DND-41 (cell line): ENCODE measurements around the gene ZSCAN4.

Source experiments
- CTCF ChIP-seq: IDR thresholded peaks from 2 replicates; pipeline ENCODE4 v1.5.1; 2012; ENCODE audit warnings: borderline replicate concordance, low read length, moderate library complexity, mild to moderate bottlenecking; ENCODE audit not compliant: poor library complexity, severe bottlenecking; ENCODE audit errors: extremely low read depth
- EZH2 ChIP-seq: IDR thresholded peaks from 3 replicates; pipeline ENCODE4 v1.6.1; 2012; ENCODE audit warnings: borderline replicate concordance, low read depth, mild to moderate bottlenecking, moderate library complexity, low read length, inconsistent platforms; ENCODE audit not compliant: severe bottlenecking

- TF ChIP-seq EZH2, result no peak
- TF ChIP-seq CTCF, result no peak
Measured at GRCh38 chr19:57655443-57655842, 13.3 kb upstream of the ZSCAN4 start.
